Central memory CD4-positive, alpha-beta T cell (primary cell): ENCODE results near the gene CDH8.
"Not testable (repeated sequence)": the region's sequence is repeated elsewhere in the genome, so short reads cannot be mapped to it uniquely, and the experiment has no call there.

ENCODE experiments used
- DNase-seq: peaks from one replicate; pipeline ENCODE4 v3.0.0; 2022

CDH8 gene

DNA sequence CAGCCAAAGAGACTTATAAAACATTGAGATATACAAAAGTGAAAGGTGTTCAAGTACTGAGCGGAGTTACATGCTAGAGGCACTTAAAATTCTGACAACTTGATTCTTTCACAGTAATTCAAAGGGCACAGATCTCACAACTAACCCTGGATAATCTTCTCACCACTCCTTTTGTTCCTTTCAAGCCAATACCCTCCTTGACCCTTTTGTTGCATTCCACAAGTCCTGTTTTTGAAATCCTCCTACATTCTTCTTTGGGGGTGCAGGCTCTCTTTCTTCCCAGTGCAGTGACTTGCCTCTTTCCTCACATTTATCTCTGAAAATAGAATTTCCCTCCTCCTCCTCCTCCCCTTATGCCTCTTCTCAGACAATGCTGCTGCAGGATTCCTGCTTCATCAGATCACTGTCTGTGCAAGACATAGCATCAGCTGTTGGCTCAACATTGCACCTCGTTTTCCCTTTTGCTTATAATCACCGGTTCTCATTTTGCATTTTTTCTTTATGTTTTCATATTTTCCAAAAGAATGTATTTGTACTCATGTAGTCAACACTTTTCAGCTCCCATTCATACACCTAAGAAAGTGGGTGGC is 199.3 kb downstream of the CDH8 start:
- DNase-seq, result no peak

DNA sequence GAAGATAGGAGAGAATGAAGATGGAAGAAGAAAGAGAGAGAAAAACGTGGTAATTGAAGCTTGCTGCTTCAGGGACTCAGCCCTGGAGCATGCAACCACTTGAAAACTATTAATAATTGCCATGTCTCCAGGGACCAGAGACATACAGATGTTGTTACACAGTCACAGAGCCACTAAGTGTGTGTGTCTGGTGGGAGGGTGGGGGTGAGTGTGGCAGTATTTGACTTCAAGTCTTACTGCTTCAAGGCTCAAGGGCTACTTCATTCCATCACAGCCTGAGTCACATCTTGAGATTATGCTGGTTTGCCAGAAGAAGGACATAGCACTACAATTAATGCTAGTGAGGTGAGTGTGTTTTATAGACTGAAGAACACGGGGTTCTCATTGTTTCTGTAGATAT is 202.2 kb downstream of the CDH8 start:
- DNase-seq, result no peak

DNA sequence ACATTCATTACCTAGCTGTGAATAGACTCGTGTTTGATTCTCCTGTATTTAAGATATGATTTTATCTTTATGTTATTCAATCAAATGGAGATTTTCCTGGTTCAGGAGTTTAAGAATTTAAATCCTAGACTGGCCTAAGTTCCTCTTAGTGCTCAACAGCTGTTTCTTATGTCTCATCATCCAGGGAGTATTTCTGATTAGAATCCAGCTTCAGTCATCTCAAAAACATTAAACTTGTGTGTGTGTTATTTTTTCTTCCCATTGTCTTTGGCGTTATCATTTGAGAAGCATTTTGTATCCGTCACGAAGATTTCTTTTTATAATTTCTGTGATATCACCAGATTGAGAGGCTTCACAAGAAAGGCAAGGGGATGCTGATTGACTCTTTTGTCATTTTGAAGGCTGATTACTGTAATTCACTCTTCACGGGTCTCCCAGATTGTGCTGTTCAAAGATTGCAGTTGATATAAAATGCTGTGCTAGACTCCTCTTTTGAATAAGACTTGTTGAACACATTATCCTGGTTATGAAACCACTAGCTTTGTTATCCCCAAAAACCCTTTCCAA is 204.8 kb downstream of the CDH8 start:
- DNase-seq, result no peak

DNA sequence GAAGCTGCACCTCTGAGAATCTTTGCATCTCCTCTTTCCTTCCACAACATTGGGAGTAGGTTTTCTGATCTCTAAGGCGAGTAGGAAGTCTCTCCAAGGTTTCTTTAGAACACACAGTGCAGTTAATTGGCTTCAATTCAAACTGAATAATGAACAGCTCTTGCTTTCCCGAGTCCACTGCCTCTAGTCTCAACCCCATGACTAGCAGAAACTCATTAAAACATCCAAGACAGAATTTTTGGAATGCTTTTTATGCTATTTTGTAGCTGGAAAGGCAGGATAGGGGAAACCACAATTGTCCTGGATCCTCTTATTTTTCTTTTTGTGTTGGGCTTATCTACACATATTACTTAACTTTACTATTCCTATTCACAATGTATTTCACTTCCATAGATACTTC is 206.6 kb downstream of the CDH8 start:
- DNase-seq, result no peak

DNA sequence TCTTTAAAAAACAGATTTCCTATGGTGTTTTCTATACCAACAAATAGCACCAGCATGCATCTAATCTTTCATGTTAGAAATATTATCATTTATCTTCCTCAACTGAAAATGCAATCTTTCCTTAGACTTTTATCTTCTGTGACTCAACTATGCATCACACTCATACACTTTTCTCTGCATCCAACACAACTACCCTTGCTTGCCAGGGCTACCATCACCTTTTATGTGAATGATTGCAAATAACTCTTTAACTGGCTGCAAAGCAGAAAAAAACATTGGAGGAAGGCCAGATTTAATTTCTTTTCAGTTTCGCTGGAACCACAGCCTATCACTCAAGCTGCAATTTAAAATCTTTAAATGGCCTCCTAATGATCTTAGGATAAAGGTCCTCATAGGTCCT is 212.9 kb downstream of the CDH8 start:
- DNase-seq, result no peak

- no peak for DNase-seq
Observed at GRCh38 chr16:61820820-61821219, 215.4 kb downstream of the CDH8 start.

DNA sequence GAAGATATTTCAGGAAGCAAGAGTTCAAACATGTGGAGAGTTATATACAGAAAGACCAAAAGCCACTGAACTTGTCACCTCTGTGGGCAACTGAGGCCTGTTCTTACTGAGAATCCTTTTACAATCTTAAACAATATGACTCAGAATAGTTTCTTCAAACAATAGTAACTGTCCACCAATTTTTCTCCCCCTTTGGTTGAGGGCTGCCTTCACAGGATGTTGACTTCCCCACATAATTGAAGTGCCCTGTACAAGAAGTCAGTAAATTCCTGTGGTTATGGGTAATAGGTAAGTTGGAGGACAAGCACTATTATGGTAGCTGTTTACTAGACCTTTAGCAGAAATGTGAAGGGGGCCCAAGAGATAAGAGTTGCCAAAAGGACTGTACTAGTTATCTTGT is 215.8 kb downstream of the CDH8 start:
- no peak for DNase-seq

DNA sequence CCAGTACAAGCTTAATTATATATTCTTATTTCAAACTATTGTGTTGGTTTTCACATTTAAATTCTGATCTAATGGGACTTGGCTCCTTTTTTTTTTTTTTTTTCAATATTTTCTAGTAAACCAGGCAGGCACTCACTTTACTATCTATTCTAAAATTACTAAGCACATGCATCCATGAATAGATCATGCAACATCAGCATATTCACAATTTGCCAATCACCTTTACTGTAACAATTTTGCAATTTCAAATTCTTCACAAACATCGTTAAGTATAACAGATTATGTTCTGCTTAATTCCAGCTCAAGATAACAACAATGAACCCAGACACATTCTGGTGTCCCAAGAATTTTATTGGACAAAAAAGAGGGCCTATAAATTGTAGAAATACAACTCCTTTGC is 217.4 kb downstream of the CDH8 start:
- DNase-seq, result no peak

GRCh38 chr16:61817583-61818278 is 218.5 kb downstream of the CDH8 start:
- no peak for DNase-seq

- no peak for DNase-seq
Observed at GRCh38 chr16:61814726-61815347, 221.4 kb downstream of the CDH8 start.

GRCh38 chr16:61813339-61813738 is 222.9 kb downstream of the CDH8 start:
- no peak for DNase-seq

GRCh38 chr16:61812251-61812650 is 224.0 kb downstream of the CDH8 start:
- no peak for DNase-seq

DNA sequence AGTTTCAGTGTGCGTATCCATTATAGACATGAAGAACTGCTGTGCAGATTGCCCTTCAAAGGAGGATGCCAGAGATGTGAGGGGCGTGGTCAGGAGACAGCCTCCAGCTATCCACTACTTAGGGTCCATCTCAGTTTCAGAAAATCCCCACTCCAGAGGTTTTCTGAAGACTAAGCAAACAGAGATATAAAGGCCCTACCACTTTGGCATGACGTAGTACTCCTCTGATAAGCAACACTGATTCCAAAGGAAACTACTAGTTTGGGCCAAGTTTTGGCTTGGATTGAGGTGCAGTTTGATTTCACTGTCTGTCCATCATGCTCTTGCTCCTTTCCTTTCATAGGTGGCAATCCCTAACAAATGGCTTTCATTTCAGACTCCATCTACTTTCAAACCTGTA is 228.7 kb downstream of the CDH8 start:
- no peak for DNase-seq

GRCh38 chr16:61801217-61801616 is 235.0 kb downstream of the CDH8 start:
- not testable (repeated sequence) for DNase-seq

DNA sequence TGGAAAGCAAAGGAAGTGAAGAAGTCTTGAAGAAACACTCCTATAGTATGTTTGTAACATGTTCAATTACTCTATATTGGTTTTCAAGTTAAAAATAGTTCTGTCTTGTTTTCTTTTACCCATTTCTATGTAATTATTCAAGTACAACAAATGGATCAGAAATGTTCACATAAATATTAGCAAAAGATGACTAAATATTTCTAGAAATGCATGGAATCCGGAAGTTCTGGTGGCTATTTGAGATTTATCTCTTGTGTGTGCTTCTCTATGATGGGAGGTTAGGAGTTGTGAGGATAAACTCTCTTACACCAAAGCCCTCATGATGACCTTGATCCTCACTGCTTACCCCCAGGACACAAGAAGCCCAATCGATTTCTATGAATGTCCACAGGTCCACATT is 237.5 kb downstream of the CDH8 start:
- no peak for DNase-seq

GRCh38 chr16:61797961-61798507 is 238.2 kb downstream of the CDH8 start:
- DNase-seq, result no peak

DNA sequence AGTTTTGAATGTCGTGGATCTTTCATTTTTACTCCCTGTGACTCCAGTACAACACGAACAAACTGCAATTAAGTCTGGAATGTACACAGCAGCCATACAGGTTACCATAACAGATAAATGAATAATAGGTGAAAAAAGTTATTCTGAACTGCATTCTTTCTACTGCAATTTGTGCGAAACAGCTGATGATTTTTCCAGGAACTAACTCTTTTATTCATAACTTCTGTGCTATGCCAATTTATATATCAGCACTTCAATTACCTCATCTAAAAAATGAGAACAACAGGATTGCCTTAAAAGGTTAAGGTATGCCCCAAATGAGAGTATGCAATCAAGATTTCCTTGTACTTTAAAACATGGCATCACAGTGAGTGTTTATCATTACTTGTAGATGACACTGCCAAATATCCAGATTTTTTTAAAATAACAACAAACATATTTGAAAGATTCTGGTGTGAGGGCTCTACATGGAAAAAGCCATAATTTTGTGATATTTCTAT is 238.9 kb downstream of the CDH8 start:
- no peak for DNase-seq

DNA sequence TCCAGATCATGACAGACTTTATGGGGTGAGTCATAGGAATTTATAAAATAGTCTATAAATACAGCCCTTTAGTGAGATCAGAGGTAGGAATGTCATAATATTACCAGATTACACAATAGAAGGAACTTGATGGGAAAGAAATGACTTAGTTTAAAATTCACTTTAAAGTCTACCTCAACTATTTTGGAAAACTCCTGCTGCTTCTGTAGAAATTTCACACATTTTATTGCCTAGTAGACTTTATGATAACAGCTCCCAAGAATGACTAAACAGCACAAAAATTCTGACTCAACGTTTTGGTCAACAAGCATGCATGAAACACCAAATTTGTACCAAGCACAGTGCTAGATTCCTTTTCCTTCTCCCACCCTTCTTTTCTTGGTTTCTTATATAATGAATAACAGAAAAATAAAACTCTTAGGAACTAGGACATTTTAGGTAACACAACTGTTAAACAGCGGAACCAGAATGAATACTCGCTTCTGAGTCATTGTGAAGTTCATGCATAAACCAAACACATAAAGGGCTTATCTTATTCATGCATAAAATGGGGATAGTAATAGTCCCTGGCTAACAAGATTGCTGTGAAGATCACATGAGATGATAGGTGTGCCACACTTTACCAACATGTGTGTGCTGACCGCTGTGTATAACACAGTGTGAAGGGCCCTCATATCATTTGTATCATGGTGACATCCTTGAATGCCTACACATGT is 243.9 kb downstream of the CDH8 start:
- DNase-seq, result no peak

DNA sequence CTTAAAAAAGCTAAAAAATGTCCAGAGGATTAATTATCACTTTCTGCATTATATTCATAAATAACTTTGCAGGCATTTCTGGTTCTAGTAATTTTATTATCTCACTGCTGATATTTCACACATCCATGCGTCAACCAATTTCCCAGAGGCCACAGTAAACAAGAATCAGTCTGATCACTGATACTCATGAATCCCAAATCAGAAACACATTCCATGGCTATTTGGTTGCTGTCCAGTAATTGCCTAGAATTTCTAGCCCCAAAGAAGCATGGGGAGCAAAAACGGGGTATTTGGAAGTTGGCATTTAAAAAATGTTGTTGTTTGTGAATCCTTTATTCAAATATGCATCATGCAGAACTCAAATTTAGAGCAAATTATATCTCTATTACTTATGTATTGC is 244.8 kb downstream of the CDH8 start:
- no peak for DNase-seq

- DNase-seq, result not testable (repeated sequence)
Observed at GRCh38 chr16:61781855-61782254, 254.4 kb downstream of the CDH8 start.

GRCh38 chr16:61780161-61780560 is 256.1 kb downstream of the CDH8 start:
- no peak for DNase-seq

GRCh38 chr16:61770301-61770700 is 265.9 kb downstream of the CDH8 start:
- no peak for DNase-seq

- no peak for DNase-seq
Observed at GRCh38 chr16:61763991-61764390, 272.2 kb downstream of the CDH8 start.
